Aorta (tissue), 5 donors: ENCODE data around the gene MSI2. TPM values are rescaled to one million over a fixed set of nuclear protein-coding genes. Genes with fewer than 3 reads are reported as not detected.

Experiments
- ATAC-seq: fragments of 200-7000 bp; cut with Tn5 transposase; one replicate; pipeline ENCODE4 v1.9.1; 2022; ENCODE audit warnings: moderate library complexity; ENCODE audit not compliant: low FRiP score
- DNase-seq, 2 donors: peaks; one replicate each; pipeline ENCODE4 v3.0.0-alpha.2; 2020
- H3K27ac ChIP-seq, 2 donors: one replicate each; pipeline ENCODE4 v1.5.1; 2013; ENCODE audit warnings: low read length in 2 of 2, mild to moderate bottlenecking in 2 of 2, moderate library complexity in 2 of 2, control low read depth in 1 of 2, inconsistent platforms in 1 of 2, low read depth in 1 of 2
- H3K27me3 ChIP-seq, 2 donors: one replicate each; pipeline ENCODE4 v1.6.1; 2013; ENCODE audit warnings: control low read depth in 1 of 2, low read length in 1 of 2, mild to moderate bottlenecking in 1 of 2, moderate library complexity in 1 of 2; ENCODE audit not compliant: insufficient read depth in 2 of 2, control insufficient read depth in 1 of 2
- H3K36me3 ChIP-seq, 2 donors: one replicate each; pipeline ENCODE4 v1.6.1; 2013; ENCODE audit warnings: control low read depth in 1 of 2, low read length in 1 of 2, mild to moderate bottlenecking in 1 of 2; ENCODE audit not compliant: insufficient read depth in 2 of 2, control insufficient read depth in 1 of 2
- H3K4me1 ChIP-seq, 2 donors: one replicate each; pipeline ENCODE4 v1.6.1; 2013; ENCODE audit warnings: low read length in 2 of 2, control low read depth in 1 of 2, mild to moderate bottlenecking in 1 of 2, moderate library complexity in 1 of 2; ENCODE audit not compliant: insufficient read depth in 2 of 2, control insufficient read depth in 1 of 2
- H3K4me3 ChIP-seq, 2 donors: one replicate each; pipeline ENCODE4 v1.5.1; 2013; ENCODE audit warnings: low read length in 2 of 2, control low read depth in 1 of 2, mild to moderate bottlenecking in 1 of 2
- H3K9me3 ChIP-seq: one replicate; pipeline ENCODE4 v1.6.1; 2013; ENCODE audit warnings: mild to moderate bottlenecking, low read length; ENCODE audit not compliant: control insufficient read depth
- WGBS, 2 donors: extraction: QIAGEN DNeasy Blood & Tissue Kit; methylation state at CpG; one replicate each; pipeline ENCODE4 v1.1.7; 2013; 5-methylcytosine and 5-hydroxymethylcytosine counted together
- intact Hi-C, 2 donors: fragments of 100-400 bp; cut with DNase I; formaldehyde crosslinking; loops; one replicate each; pipeline versions ENCODE4 v1.14.2 to v1.15.0; 2022
- polyA plus RNA-seq, 2 donors: library from polyadenylated mRNA; stranded (reverse); fragments of 200-250 nt; gene quantifications; one replicate each; pipeline ENCODE4 v1.2.3, GENCODE V29; 2013
- total RNA-seq, 2 donors: library from RNA; stranded (reverse); fragmentation: NEBNext Ultra II Directional; extraction: Animal tissue kit (Norgen Biotek cat#: 25700); gene quantifications; one replicate each; pipeline ENCODE4 v1.2.1, GENCODE V29; 2021
- donor health status: healthy with polysubstance abuse.
- donor health status: Bipolar disorder and iron deficiency.
- donor health status: DM: no; HTN: no; CAD: no.
- donor health status: DM: no; HTN: no; CAD: no.
- donor health status: DM: yes; HTN: yes; CAD: no.

MSI2 gene
- total and polyA plus RNA-seq, 4 donors = 9.3 to 48.2 (median 29.1) TPM

GRCh38 chr17:57340160-57340981 lies 84.0 kb downstream of the MSI2 start:
- Histone ChIP-seq H3K9me3 (no peaks in the 10 kb centered on the region), H3K27me3 (no peaks in the 10 kb centered on the region), H3K4me3 (no peak overlapping the region), H3K4me1 (no peaks in the 10 kb centered on the region), H3K27ac (no peak overlapping the region), H3K36me3 (no peaks in the 10 kb centered on the region)
- WGBS, 2 donors = 93 to 97% methylated on average over 8 of the region's 8 CpGs
- DNase-seq (no peak), ATAC-seq (no peak)
- intact Hi-C loops = no loop called here

- ATAC-seq (no peak), DNase-seq (no peak)
- no peaks in the 10 kb centered on the region for H3K36me3 ChIP-seq
- no peaks in the 10 kb centered on the region for H3K4me1 ChIP-seq
- no peak overlapping the region for H3K4me3 ChIP-seq
- intact Hi-C loops = no loop called here
- 45 to 47% methylated on average over 9 of the region's 9 CpGs for WGBS, 2 donors
- no peaks in the 10 kb centered on the region for H3K27me3 ChIP-seq
- H3K9me3 ChIP-seq = no peaks in the 10 kb centered on the region
- H3K27ac ChIP-seq = no peak overlapping the region
Measured at GRCh38 chr17:57341611-57342540, 85.6 kb downstream of the MSI2 start.

GRCh38 chr17:57342963-57343589 lies 86.8 kb downstream of the MSI2 start:
- Histone ChIP-seq H3K27me3 (no peaks in the 10 kb centered on the region), H3K36me3 (peaks cover 0 to 2% of the 10 kb centered on the region in 2 donors), H3K27ac (no peak overlapping the region), H3K9me3 (no peaks in the 10 kb centered on the region), H3K4me1 (no peaks in the 10 kb centered on the region), H3K4me3 (no peak overlapping the region)
- intact Hi-C loops = no loop called here
- ATAC-seq (no peak), DNase-seq (no peak)
- 90 to 92% methylated on average over 4 of the region's 4 CpGs for WGBS, 2 donors

- intact Hi-C loops = no loop called here
- 91 to 93% methylated on average over 5 of the region's 5 CpGs for WGBS, 2 donors
- Histone ChIP-seq H3K27ac (no peak overlapping the region), H3K9me3 (no peaks in the 10 kb centered on the region), H3K4me1 (no peaks in the 10 kb centered on the region), H3K36me3 (peaks cover 0 to 2% of the 10 kb centered on the region in 2 donors), H3K27me3 (no peaks in the 10 kb centered on the region), H3K4me3 (no peak overlapping the region)
- DNase-seq = no peak
- ATAC-seq = no peak
Measured at GRCh38 chr17:57343717-57344116, 87.4 kb downstream of the MSI2 start.

- intact Hi-C loops = no loop called here
- H3K27me3 ChIP-seq = no peaks in the 10 kb centered on the region
- ATAC-seq (no peak), DNase-seq (no peak)
- H3K9me3 ChIP-seq = no peaks in the 10 kb centered on the region
- WGBS, 2 donors = 99 to 100% methylated on average over 4 of the region's 4 CpGs
- no peaks in the 10 kb centered on the region for H3K4me1 ChIP-seq
- no peak overlapping the region for H3K4me3 ChIP-seq
- no peak overlapping the region for H3K27ac ChIP-seq
- H3K36me3 ChIP-seq = peaks cover 0 to 2% of the 10 kb centered on the region in 2 donors
Measured at GRCh38 chr17:57344261-57344660, 87.9 kb downstream of the MSI2 start.

- H3K27ac ChIP-seq = no peak overlapping the region
- DNase-seq (no peak), ATAC-seq (no peak)
- WGBS, 2 donors = 83 to 88% methylated on average over 3 of the region's 3 CpGs
- H3K4me1 ChIP-seq = no peaks in the 10 kb centered on the region
- H3K9me3 ChIP-seq = no peaks in the 10 kb centered on the region
- H3K4me3 ChIP-seq = no peak overlapping the region
- H3K36me3 ChIP-seq = peaks cover 0 to 2% of the 10 kb centered on the region in 2 donors
- H3K27me3 ChIP-seq = no peaks in the 10 kb centered on the region
- intact Hi-C loops = loop anchor here in 1 of 2 donors (5.0 kb wide), 1 partner anchor 168 kb away; no protein-coding TSS in a partner anchor
Measured at GRCh38 chr17:57349541-57350247, 93.4 kb downstream of the MSI2 start.

GRCh38 chr17:57350266-57350665 lies 93.9 kb downstream of the MSI2 start:
- Histone ChIP-seq H3K4me1 (no peaks in the 10 kb centered on the region), H3K27ac (no peak overlapping the region), H3K4me3 (no peak overlapping the region), H3K9me3 (no peaks in the 10 kb centered on the region), H3K36me3 (peaks cover 0 to 2% of the 10 kb centered on the region in 2 donors), H3K27me3 (no peaks in the 10 kb centered on the region)
- peak in 1 of 2 donors; percentile 66 for DNase-seq
- peak; percentile 84 for ATAC-seq
- 42 to 47% methylated on average over 6 of the region's 6 CpGs for WGBS, 2 donors
- intact Hi-C loops = no loop called here

- H3K9me3 ChIP-seq = no peaks in the 10 kb centered on the region
- H3K4me1 ChIP-seq = peaks cover 0 to under 1% of the 10 kb centered on the region in 2 donors
- 86 to 88% methylated on average over 5 of the region's 5 CpGs for WGBS, 2 donors
- ATAC-seq (peak; percentile 63), DNase-seq (no peak)
- H3K36me3 ChIP-seq = peaks cover 0 to 1% of the 10 kb centered on the region in 2 donors
- intact Hi-C loops = no loop called here
- H3K27ac ChIP-seq = no peak overlapping the region
- H3K27me3 ChIP-seq = no peaks in the 10 kb centered on the region
- H3K4me3 ChIP-seq = no peak overlapping the region
Measured at GRCh38 chr17:57352665-57353175, 96.4 kb downstream of the MSI2 start.
